HepG2 (cell line): ENCODE measurements around the gene IL18. TPM values are rescaled to one million over a fixed set of nuclear protein-coding genes. Genes with fewer than 3 reads are reported as not detected.
A peak's percentile ranks its signal among the peaks of the same experiment; 100 is the strongest.

Source experiments
- ATAC-seq: fragments of 200-7000 bp; cut with Tn5 transposase; 3 replicates; pipeline ENCODE4 v1.9.1; 2020; ENCODE audit warnings: mild to moderate bottlenecking, moderate library complexity
- BruUV-seq: library from RNA; stranded (reverse); fragments of 400-500 nt; replicated peaks from 2 replicates; lab custom pipeline; 2021; lab: Mats Ljungman, UMichigan
- CTCF ChIA-PET: fragments of 300-600 bp; formaldehyde crosslinking; extraction: SDS; loops from one replicate; lab custom pipeline; 2021; ENCODE audit warnings: low total read pairs, inconsistent platforms, low intra/inter-chr PET ratio; lab: Yijun Ruan, JAX
- POLR2A ChIA-PET: fragments of 350-600 bp; sonication (Branson Sonifier 250); formaldehyde crosslinking; loops from one replicate; lab custom pipeline; 2020; ENCODE audit warnings: antibody characterized with exemption, inconsistent platforms; lab: Yijun Ruan, JAX
- DNase-seq: peaks from one replicate; pipeline ENCODE4 v3.0.0-alpha.2; 2015; ENCODE audit warnings: low spot score
- FAIRE-seq: peaks from 3 replicates; lab custom pipeline; 2011; peaks lifted over from hg19 to GRCh38; lab: Jason Lieb, UNC
- H2AFZ ChIP-seq: one replicate; pipeline ENCODE4 v1.6.1; 2011; ENCODE audit warnings: low read length, inconsistent platforms
- H3K27ac ChIP-seq: fragments of 300-600 bp; 3 replicates; pipeline ENCODE4 v1.8.0; 2011; ENCODE audit warnings: mixed run types, mild to moderate bottlenecking, mixed read lengths, low read length, inconsistent platforms; ENCODE audit not compliant: insufficient read depth; ENCODE audit errors: extremely low read length
- H3K27me3 ChIP-seq, 2 experiments: fragments of 200-600 bp in 1 of 2; 2 replicates in 1 of 2; 3 replicates in 1 of 2; pipeline versions ENCODE4 v1.6.0 to v1.8.0; 2011; ENCODE audit warnings: low read length in 2 of 2, mild to moderate bottlenecking in 2 of 2, moderate library complexity in 2 of 2, inconsistent platforms in 1 of 2; ENCODE audit not compliant: insufficient read depth in 2 of 2, control insufficient read depth in 1 of 2
- H3K36me3 ChIP-seq, 2 experiments: fragments of 200-600 bp in 1 of 2; replicated peaks in 1 of 2; 2 replicates in 1 of 2; 3 replicates in 1 of 2; pipeline versions ENCODE4 v1.5.1 to v1.8.0; 2011; ENCODE audit warnings: low read length in 2 of 2, inconsistent platforms in 1 of 2; ENCODE audit not compliant: insufficient read depth in 2 of 2, control insufficient read depth in 1 of 2
- H3K4me1 ChIP-seq: 2 replicates; pipeline ENCODE4 v1.5.1; 2012; ENCODE audit warnings: low read length, inconsistent platforms; ENCODE audit not compliant: insufficient read depth
- H3K4me2 ChIP-seq: 2 replicates; pipeline ENCODE4 v1.6.0; 2011; ENCODE audit warnings: low read depth, low read length, inconsistent platforms
- H3K4me3 ChIP-seq, 3 experiments: fragments of 200-600 bp in 1 of 3; sonication (generic), shearing (Covaris generic) in 1 of 3; replicated peaks in 1 of 3; 2 replicates each; pipeline ENCODE4 v1.5.1; 2011 to 2016; ENCODE audit warnings: low read length in 3 of 3, inconsistent platforms in 2 of 3, low read depth in 2 of 3, mild to moderate bottlenecking in 2 of 3, control low read depth in 1 of 3, mixed read lengths in 1 of 3; ENCODE audit not compliant: insufficient read depth in 1 of 3
- H3K79me2 ChIP-seq: one replicate; pipeline ENCODE4 v1.6.1; 2011; ENCODE audit warnings: low read length, inconsistent platforms; ENCODE audit not compliant: insufficient read depth
- H3K9ac ChIP-seq: 2 replicates; pipeline ENCODE4 v1.6.0; 2011; ENCODE audit warnings: mild to moderate bottlenecking, low read depth, low read length, inconsistent platforms; ENCODE audit not compliant: insufficient read depth
- H3K9me3 ChIP-seq: 2 replicates; pipeline ENCODE4 v1.5.1; 2012; ENCODE audit warnings: mild to moderate bottlenecking, low read length
- H4K20me1 ChIP-seq: 2 replicates; pipeline ENCODE4 v1.6.0; 2011; ENCODE audit warnings: inconsistent platforms, mild to moderate bottlenecking, low read length, moderate library complexity; ENCODE audit not compliant: insufficient read depth
- ADNP ChIP-seq: sonication (generic); formaldehyde crosslinking; IDR thresholded peaks from 2 replicates; pipeline ENCODE4 v1.4.0; 2020; ENCODE audit warnings: missing genetic modification reagents
- ELF4 ChIP-seq: sonication (generic); formaldehyde crosslinking; IDR thresholded peaks from 2 replicates; pipeline ENCODE4 v1.5.0; 2020; ENCODE audit warnings: missing genetic modification reagents, mild to moderate bottlenecking, moderate library complexity, borderline replicate concordance
- KDM1A ChIP-seq: IDR thresholded peaks from 2 replicates; pipeline ENCODE4 v1.6.1; 2016; ENCODE audit warnings: missing compliant biosample characterization
- MAFF ChIP-seq: IDR thresholded peaks from 2 replicates; pipeline ENCODE4 v1.6.1; 2011; ENCODE audit warnings: low read depth, low read length, improper control_type of control experiment
- MAFK ChIP-seq, 2 experiments: IDR thresholded peaks in 1 of 2; conservative IDR thresholded peaks in 1 of 2; 2 replicates each; pipeline ENCODE4 v1.6.1; 2011; ENCODE audit warnings: improper control_type of control experiment in 2 of 2, low read length in 2 of 2
- TOE1 ChIP-seq: sonication (generic); formaldehyde crosslinking; IDR thresholded peaks from 2 replicates; pipeline ENCODE4 v1.4.0; 2020; ENCODE audit warnings: mild to moderate bottlenecking, missing genetic modification reagents
- ZNF281 ChIP-seq: sonication (generic); formaldehyde crosslinking; IDR thresholded peaks from 2 replicates; pipeline ENCODE4 v1.4.0; 2020; ENCODE audit warnings: missing genetic modification reagents, borderline replicate concordance
- ZNF30 ChIP-seq: sonication (generic); formaldehyde crosslinking; IDR thresholded peaks from 2 replicates; pipeline ENCODE4 v1.5.0; 2020; ENCODE audit warnings: mild to moderate bottlenecking, missing genetic modification reagents
- ZNF441 ChIP-seq: sonication (generic); formaldehyde crosslinking; IDR thresholded peaks from 2 replicates; pipeline ENCODE4 v1.7.0; 2021; ENCODE audit warnings: missing genetic modification reagents, borderline replicate concordance
- ZNF749 ChIP-seq: sonication (generic); formaldehyde crosslinking; IDR thresholded peaks from 2 replicates; pipeline ENCODE4 v1.8.0; 2022; ENCODE audit warnings: mild to moderate bottlenecking, missing genetic modification reagents, moderate library complexity, borderline replicate concordance
- ZNF782 ChIP-seq: sonication (generic); formaldehyde crosslinking; IDR thresholded peaks from 2 replicates; pipeline ENCODE4 v1.4.0; 2020; ENCODE audit warnings: missing genetic modification reagents, mild to moderate bottlenecking, borderline replicate concordance
- WGBS: methylation state at CpG from one replicate; pipeline ENCODE4 v1.1.6; 2017; ENCODE audit warnings: low lambda C conversion rate; 5-methylcytosine and 5-hydroxymethylcytosine counted together
- in situ Hi-C: cut with HindIII; loops from 2 replicates; pipeline ENCODE4 v1.10.0; 2017; ENCODE audit warnings: low pct_unique_long_range_greater_than_20kb; ENCODE audit not compliant: extremely low pct_ligation_motif_present
- intact Hi-C: fragments of 100-400 bp; cut with micrococcal nuclease; formaldehyde crosslinking; loops from one replicate; pipeline ENCODE4 v1.10.0; 2022; ENCODE audit not compliant: unreplicated experiment
- polyA plus RNA-seq, 8 experiments: library from polyadenylated mRNA; depleted of rRNA in 3 of 8; stranded (reverse) in 7 of 8; unstranded in 1 of 8; fragments of >200 nt; fragmentation: Illumina TruSeq in 4 of 8; extraction: Trizol in 4 of 8; gene quantifications; 2 replicates each; pipeline versions ENCODE4 v1.2.1 to v1.2.3, GENCODE V29; 2011 to 2016; ENCODE audit warnings: low read depth in 4 of 8, missing spikeins in 1 of 8, mixed read lengths in 1 of 8; ENCODE audit not compliant: insufficient read depth in 1 of 8
- total RNA-seq, 5 experiments: library from RNA; depleted of rRNA; stranded (reverse); fragments of >200 nt; fragmentation: Illumina TruSeq; extraction: Trizol; gene quantifications; 2 replicates each; pipeline ENCODE4 v1.2.3, GENCODE V29; 2016; ENCODE audit warnings: low read depth in 1 of 5

The IL18 gene
- total and polyA plus RNA-seq, 2 of the 13 experiments (the other 11 are each of a cell fraction or from before 2014, with no cell fraction given) = 0.89 to 2.7 TPM

- TF ChIP-seq MAFF = peak; percentile 64
- peak; percentile 54 to 71 for TF ChIP-seq MAFK (conservative IDR thresholded peaks at IDR 0.05 in 1 of 2, IDR thresholded peaks at IDR 0.05 in 1 of 2; ENCODE audit: low read length in 2 of 2)
- no peak for TF ChIP-seq ZNF281 (CRISPR knock-in tag)
- no TSS peak for BruUV-seq
- Histone ChIP-seq H3K4me2 (no peak overlapping the region), H3K36me3 (no peaks in the 10 kb centered on the region; a peak in 2 of 5 replicates), H3K79me2 (no peaks in the 10 kb centered on the region), H3K27me3 (no peaks in the 10 kb centered on the region), H3K4me1 (no peaks in the 10 kb centered on the region), H3K27ac (no peak overlapping the region), H3K9me3 (no peaks in the 10 kb centered on the region), H4K20me1 (no peaks in the 10 kb centered on the region), H3K4me3 (no peak overlapping the region), H2AFZ (no peak overlapping the region), H3K9ac (no peak overlapping the region)
- ChIA-PET CTCF (no interaction called here), POLR2A (interaction anchor here (1.0 kb wide), 1 partner anchor 13 kb away, joined by 3 read pairs; no protein-coding TSS in a partner anchor)
- FAIRE-seq = no peak
- WGBS = 88% methylated on average over 2 of the region's 2 CpGs
- intact Hi-C loops (no loop called here), in situ Hi-C loops (no loop called here)
- no peak for DNase-seq
- no peak for ATAC-seq
These were observed 63.4 kb downstream of the IL18 start for GRCh38 chr11:112100462-112100861.

- intact Hi-C loops = no loop called here
- no TSS peak for BruUV-seq
- no peak for TF ChIP-seq ZNF782 (CRISPR knock-in tag)
- no peak for TF ChIP-seq ZNF30
- no peak for TF ChIP-seq ADNP (CRISPR knock-in tag)
- TF ChIP-seq TOE1 (CRISPR knock-in tag) = no peak
- no peak for TF ChIP-seq ELF4
- no peak for TF ChIP-seq ZNF749 (CRISPR knock-in tag)
- TF ChIP-seq ZNF441 (CRISPR knock-in tag) = no peak
- no peak for TF ChIP-seq KDM1A (CRISPR knock-in tag)
- H3K9ac ChIP-seq = no peak overlapping the region
- peaks cover 4 to 9% of the 10 kb centered on the region in 2 experiments; a peak in 3 of 5 replicates for H3K36me3 ChIP-seq
- no peaks in the 10 kb centered on the region for H3K4me1 ChIP-seq
- H3K4me3 ChIP-seq = no peak overlapping the region
- ChIA-PET POLR2A (no interaction called here), CTCF (no interaction called here)
- DNase-seq (no peak), ATAC-seq (no peak), FAIRE-seq (no peak)
- WGBS = 97% methylated on average over 11 of the region's 11 CpGs
- no peaks in the 10 kb centered on the region for H3K27me3 ChIP-seq
- H3K79me2 ChIP-seq = no peaks in the 10 kb centered on the region
- no peaks in the 10 kb centered on the region for H3K9me3 ChIP-seq
- no peaks in the 10 kb centered on the region for H4K20me1 ChIP-seq
- no peak overlapping the region for H3K4me2 ChIP-seq
- H2AFZ ChIP-seq = no peak overlapping the region
- in situ Hi-C loops = no loop called here
- H3K27ac ChIP-seq = no peak overlapping the region
These were observed 66.0 kb downstream of the IL18 start for GRCh38 chr11:112097734-112098528.
